ENCODE results near the gene FGFRL1.

Gene FGFRL1

GRCh38 chr4:1024882-1025545 is 13.6 kb downstream of the FGFRL1 start:
- TF ChIP-seq CTCF (IDR thresholded peaks at IDR 0.05; ENCODE audit: borderline replicate concordance, insufficient read depth, low read depth, low read length), result no peak
- H3K4me3 ChIP-seq (ENCODE audit: low read depth, low read length), result no peak overlapping the region

GRCh38 chr4:1026115-1026514 is 14.7 kb downstream of the FGFRL1 start:
- no peak overlapping the region for H3K4me3 ChIP-seq (ENCODE audit: low read depth, low read length)
- TF ChIP-seq CTCF (IDR thresholded peaks at IDR 0.05; ENCODE audit: borderline replicate concordance, insufficient read depth, low read depth, low read length), result no peak

- TF ChIP-seq CTCF (IDR thresholded peaks at IDR 0.05; ENCODE audit: borderline replicate concordance, insufficient read depth, low read depth, low read length), result no peak
- no peak overlapping the region for H3K4me3 ChIP-seq (ENCODE audit: low read depth, low read length)
Observed at GRCh38 chr4:1027219-1027914, 15.9 kb downstream of the FGFRL1 start.

- no peak overlapping the region for H3K4me3 ChIP-seq (ENCODE audit: low read depth, low read length)
- no peak for TF ChIP-seq CTCF (IDR thresholded peaks at IDR 0.05; ENCODE audit: borderline replicate concordance, insufficient read depth, low read depth, low read length)
Observed at GRCh38 chr4:1027915-1028238, 16.5 kb downstream of the FGFRL1 start.

GRCh38 chr4:1028574-1029220 is 17.3 kb downstream of the FGFRL1 start:
- no peak overlapping the region for H3K4me3 ChIP-seq (ENCODE audit: low read depth, low read length)
- TF ChIP-seq CTCF (IDR thresholded peaks at IDR 0.05; ENCODE audit: borderline replicate concordance, insufficient read depth, low read depth, low read length), result no peak

- TF ChIP-seq CTCF (IDR thresholded peaks at IDR 0.05; ENCODE audit: borderline replicate concordance, insufficient read depth, low read depth, low read length), result no peak
- H3K4me3 ChIP-seq (ENCODE audit: low read depth, low read length), result no peak overlapping the region
Observed at GRCh38 chr4:1029529-1029928, 18.1 kb downstream of the FGFRL1 start.

- H3K4me3 ChIP-seq (ENCODE audit: low read depth, low read length), result no peak overlapping the region
- TF ChIP-seq CTCF (IDR thresholded peaks at IDR 0.05; ENCODE audit: borderline replicate concordance, insufficient read depth, low read depth, low read length), result no peak
Observed at GRCh38 chr4:1030031-1030430, 18.6 kb downstream of the FGFRL1 start.

Measured in GM12875 (cell line).